HG03520 (cell line): Measurements from ENCODE around the gene WDR64.
"Not testable (repeated sequence)": the region's sequence is repeated elsewhere in the genome, so short reads cannot be mapped to it uniquely, and the experiment has no call there.

Experiments used
- ATAC-seq: cut with Tn5 transposase; IDR thresholded peaks from one replicate; pipeline ENCODE4 v1.9.1; 2021; ENCODE audit warnings: mild to moderate bottlenecking, moderate library complexity; ENCODE audit not compliant: unreplicated experiment

WDR64 gene

GRCh38 chr1:241696815-241697639, 44.9 kb downstream of the WDR64 start:
- ATAC-seq = no peak

- no peak for ATAC-seq
These were observed 45.5 kb downstream of the WDR64 start for GRCh38 chr1:241697640-241698018.

- no peak for ATAC-seq
These were observed 46.1 kb downstream of the WDR64 start for GRCh38 chr1:241698177-241698576.

DNA sequence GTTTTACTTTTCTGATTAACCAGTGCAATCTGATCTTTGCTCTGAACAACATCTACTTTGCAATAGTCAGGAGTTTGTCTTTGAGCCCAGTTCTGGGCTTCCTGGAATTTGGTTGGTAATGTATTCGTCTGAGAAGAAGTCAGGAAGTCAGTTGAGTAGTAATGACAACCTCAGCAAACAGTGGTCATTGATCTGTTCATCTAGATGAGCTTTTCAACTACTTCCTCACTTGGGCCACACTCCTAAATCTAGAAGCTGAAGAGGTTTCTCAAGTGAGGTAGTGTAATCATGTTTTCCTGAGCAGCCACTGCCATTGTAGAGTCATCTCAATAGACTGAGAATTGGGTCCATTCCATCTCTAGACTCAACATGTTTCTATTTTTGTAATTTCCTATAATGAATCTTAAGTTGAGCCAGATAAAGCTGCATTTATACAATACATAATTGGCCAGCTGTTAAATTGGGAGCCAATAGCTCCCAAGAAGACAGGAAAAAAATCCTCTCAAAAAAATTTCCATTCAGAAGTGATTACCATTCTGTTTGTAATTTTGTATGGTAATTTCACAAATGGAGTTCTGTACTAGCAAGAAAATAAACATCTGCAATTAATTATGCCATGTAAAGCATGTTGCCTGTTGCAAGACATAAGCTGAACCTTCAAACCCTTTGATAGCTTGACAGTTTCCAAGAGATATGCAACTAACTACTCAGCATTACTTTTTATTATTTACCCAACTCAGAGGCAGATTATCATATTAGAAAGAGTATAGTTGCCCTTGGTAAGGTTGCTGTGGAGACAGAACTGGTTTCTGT, 49.6 kb downstream of the WDR64 start:
- ATAC-seq = no peak

DNA sequence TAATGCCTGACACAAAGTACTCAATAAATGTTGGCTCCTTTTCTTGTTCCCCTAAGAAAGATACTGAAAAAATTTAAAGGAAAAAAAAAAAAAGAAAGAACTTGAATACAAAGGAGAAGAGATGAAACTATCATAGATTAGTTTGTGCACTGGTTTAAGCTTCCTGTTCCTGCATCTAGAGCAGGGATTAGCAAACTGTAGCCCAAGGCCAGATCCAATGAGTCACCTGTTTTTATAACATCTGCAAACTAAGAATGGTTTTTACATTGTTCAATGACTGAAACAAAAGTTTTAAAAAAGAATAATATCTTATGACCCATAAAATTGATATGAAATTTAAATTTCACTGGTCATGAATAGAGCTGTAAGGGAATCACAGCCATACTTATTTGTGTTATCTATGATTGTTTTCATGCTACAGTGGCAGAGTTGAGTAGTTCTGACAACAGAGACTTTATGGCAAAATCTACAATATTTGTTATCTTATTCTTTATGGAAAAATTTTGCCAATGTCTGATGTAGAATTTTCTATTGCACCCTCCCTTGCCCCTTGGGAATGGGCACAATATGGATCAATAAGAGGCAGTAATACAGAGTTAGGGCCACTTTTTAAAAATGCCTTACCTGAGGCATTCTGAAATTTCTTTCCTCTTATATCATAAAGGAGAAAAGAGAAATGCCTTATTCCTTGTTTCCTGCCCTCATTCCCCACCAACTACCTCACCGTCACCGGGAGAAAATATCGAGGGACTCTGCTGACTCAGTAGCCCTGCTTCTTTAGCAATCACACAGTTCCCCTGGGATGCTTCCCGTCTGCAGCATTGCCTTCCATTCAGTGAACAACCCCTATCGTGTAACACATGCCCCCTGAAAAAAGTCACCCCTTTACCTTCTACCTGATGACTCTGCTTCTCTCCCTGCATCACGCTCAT, 50.6 kb downstream of the WDR64 start:
- no peak for ATAC-seq

GRCh38 chr1:241703739-241704138, 51.7 kb downstream of the WDR64 start:
- not testable (repeated sequence) for ATAC-seq

DNA sequence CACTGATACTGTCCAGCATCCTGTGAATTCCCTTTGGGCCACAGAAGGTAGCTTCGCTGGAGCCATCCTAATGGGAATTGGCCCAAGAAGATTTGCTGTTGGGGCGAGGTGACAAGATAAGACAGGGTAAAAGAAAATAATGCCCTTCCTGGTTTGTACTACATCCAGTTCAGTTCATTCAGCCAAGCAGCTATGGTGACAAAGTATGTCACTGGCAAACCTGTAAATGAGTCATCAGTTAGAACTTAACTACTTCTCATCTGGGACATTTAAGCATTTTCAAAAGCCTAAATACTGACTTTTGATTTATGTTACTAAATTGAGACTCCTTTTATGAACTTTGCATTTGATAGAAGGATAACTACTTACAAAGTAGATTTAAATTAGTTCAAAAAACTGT, 54.2 kb downstream of the WDR64 start:
- ATAC-seq = no peak

DNA sequence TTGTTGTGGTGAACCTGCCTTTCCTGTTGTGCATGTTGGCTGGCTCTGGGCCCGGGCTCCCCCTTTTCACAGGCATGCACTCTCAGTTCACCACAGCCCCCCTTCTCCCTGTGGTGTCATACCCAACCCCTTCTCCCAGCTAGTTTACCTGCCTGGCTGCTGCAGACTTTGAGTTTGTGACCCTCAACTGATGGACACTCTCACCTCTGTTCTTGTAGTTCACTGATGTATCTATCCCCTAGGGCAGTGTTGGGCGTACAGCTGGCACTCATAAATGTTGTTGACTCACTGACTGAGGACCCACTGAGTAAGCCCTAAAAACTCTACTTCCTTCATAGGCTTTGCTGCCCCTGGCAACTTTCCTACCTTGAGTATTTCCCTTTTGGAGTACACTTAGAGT, 54.9 kb downstream of the WDR64 start:
- ATAC-seq = no peak

GRCh38 chr1:241707442-241707841, 55.4 kb downstream of the WDR64 start:
- no peak for ATAC-seq

GRCh38 chr1:241711326-241711725, 59.2 kb downstream of the WDR64 start:
- no peak for ATAC-seq

DNA sequence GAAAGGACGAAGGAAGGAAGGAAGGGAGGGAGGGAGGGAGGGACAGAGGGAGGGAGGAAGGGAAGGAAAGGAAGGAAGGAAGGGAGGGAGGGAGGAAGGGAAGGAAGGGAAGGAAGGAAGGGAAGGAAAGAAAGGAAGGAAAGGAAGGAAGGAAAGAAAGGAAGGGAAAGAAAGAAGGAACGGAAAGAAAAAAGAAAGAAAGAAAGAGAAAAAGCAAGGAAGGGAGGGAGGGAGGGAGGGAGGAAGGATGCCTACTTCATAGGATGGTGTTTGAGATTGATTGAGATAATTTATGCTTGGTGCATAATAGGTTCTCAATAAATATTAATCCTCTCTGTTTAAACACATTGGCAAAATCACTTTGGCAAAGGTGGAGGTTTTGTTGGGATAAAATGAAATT, 61.2 kb downstream of the WDR64 start:
- no peak for ATAC-seq

DNA sequence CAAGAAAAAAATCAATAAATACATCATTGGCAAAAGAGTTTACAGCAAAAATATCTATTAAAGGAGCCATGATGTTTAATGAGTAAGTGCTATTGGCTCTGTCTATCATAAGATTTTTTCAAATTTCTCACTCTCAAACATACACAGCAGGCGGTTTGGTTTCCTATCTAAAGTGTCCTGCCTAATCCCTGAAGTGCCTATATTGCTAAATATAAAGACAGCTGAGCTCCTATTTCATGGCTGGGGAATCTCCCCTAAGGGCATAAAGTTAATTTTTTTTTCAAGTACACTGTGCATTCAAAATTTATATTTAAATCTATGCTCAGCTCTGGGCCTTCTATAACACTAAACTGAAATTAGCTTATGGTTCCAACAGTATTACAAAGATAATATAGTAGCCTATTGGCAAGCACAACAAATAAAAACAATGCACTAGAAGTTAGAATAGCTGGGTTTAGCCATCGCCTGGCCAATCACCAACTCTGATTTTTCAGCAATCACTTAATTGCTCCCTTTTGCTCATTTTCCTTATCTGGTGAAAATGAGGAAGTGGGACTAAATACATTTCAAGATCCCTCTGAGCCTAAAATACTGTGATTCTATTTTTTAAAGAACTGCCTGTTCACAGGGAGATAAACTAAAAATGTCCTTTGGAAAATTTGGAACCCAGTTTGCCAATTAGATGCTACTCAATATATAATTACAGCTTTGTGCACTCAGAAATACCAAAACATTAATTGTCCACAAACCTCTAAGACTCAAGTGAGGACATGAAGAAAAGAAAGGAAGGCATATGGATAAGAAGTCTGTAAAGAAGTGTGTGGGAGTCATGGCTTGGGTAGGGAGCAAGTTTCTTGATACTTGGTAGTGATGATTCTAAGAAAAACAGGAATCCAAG, 62.5 kb downstream of the WDR64 start:
- ATAC-seq = no peak

GRCh38 chr1:241715435-241715834, 63.4 kb downstream of the WDR64 start:
- ATAC-seq = no peak

GRCh38 chr1:241715956-241716355, 63.9 kb downstream of the WDR64 start:
- ATAC-seq = no peak

DNA sequence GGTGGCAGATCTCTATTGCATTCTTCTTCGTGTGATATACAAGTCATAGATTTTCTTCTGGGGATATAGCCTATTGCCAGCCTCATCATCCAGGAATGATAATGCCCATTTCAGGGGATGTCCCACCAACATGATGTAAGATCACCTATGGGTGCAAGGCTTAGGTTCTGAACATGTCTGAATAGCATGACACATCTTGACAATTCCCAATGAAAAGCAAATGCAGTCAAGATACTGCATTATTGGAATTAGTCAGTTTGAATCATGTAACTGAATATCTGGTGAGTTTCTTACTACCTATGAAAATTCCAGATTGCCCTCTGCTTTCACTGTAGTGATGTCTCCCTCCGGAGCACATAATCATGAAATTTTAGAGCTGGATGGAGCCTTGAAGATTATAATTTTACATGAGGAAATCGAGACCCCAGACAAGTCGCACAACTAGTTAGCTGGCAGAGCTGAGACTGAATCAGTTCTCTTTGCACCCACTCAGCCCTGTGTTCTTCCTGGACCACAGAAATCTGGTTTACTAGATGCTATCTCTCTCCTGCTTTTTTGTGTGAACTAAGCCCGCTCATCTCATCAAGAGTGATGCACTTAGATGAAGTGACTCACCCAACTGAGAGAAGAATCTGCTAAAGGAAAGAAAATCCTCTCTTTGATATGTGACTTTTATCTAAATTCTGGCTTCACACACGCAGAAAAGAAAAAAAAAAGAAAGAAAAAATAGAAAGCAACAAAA, 65.0 kb downstream of the WDR64 start:
- ATAC-seq = no peak

DNA sequence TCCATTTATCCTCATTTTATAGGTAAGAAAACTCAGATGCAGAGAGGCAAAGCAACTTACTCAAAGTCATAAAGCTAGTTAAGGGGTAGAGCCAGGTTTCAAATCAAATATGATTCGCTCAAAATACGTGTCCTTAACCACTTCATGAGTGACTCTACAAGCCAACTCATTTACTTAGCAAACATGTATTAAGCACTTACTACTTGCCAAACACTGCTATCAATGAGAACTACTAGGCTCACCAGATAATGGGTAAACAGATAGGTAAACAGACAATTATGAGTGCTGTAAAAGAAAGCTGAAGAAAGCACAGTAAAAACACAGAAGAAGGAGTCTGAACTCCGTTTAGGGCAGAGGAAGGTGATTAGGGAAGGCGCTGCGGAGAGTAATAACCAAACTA, 65.9 kb downstream of the WDR64 start:
- no peak for ATAC-seq

- ATAC-seq = no peak
These were observed 68.9 kb downstream of the WDR64 start for GRCh38 chr1:241721011-241721410.

GRCh38 chr1:241722947-241723346, 70.9 kb downstream of the WDR64 start:
- ATAC-seq = no peak

GRCh38 chr1:241724741-241725356, 72.8 kb downstream of the WDR64 start:
- no peak for ATAC-seq
